ENCODE data around the gene GCGR.

Gene GCGR

GRCh38 chr17:81821603-81822311, 17.8 kb downstream of the GCGR start:
- Histone ChIP-seq H3K4me3 (ENCODE audit: low read depth, low read length) (no peak overlapping the region), H3K4me2 (ENCODE audit: low read length) (peak overlapping the region; percentile 55), H3K27me3 (ENCODE audit: control insufficient read depth, insufficient read depth, low read length) (no peaks in the 10 kb centered on the region), H3K36me3 (ENCODE audit: control insufficient read depth, insufficient read depth, low read length) (no peaks in the 10 kb centered on the region), H3K9me3 (ENCODE audit: control insufficient read depth, low read length) (no peaks in the 10 kb centered on the region), H2AFZ (peak overlapping the region; percentile 7), H3K9ac (no peak overlapping the region), H3K27ac (peak overlapping the region; percentile 64), H3K4me1 (peaks cover 17% of the 10 kb centered on the region), H3K79me2 (no peaks in the 10 kb centered on the region)
- TF ChIP-seq, protein P1, sequence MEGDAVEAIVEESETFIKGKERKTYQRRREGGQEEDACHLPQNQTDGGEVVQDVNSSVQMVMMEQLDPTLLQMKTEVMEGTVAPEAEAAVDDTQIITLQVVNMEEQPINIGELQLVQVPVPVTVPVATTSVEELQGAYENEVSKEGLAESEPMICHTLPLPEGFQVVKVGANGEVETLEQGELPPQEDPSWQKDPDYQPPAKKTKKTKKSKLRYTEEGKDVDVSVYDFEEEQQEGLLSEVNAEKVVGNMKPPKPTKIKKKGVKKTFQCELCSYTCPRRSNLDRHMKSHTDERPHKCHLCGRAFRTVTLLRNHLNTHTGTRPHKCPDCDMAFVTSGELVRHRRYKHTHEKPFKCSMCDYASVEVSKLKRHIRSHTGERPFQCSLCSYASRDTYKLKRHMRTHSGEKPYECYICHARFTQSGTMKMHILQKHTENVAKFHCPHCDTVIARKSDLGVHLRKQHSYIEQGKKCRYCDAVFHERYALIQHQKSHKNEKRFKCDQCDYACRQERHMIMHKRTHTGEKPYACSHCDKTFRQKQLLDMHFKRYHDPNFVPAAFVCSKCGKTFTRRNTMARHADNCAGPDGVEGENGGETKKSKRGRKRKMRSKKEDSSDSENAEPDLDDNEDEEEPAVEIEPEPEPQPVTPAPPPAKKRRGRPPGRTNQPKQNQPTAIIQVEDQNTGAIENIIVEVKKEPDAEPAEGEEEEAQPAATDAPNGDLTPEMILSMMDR (IDR thresholded peaks at IDR 0.05), result peak; percentile 74

DNA sequence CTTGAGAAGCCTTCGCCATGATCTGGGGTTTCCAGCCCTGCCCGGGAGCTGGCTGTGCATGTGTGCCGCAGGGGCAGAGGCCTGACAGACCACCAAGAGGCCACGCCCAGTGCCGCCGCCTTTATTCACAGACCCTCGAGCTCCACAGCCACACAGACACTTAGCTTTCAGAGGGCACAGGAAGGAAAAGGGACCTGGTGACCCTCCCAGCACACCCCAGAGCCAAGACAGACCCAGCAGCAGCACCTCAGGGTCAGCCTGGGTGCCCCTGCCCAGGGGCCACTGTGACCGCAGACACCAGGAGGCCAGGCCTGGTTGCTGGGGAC, 18.3 kb downstream of the GCGR start:
- H3K4me3 ChIP-seq (ENCODE audit: low read depth, low read length), result no peak overlapping the region
- peak overlapping the region; percentile 55 for H3K4me2 ChIP-seq (ENCODE audit: low read length)
- peaks cover 17% of the 10 kb centered on the region for H3K4me1 ChIP-seq
- no peak overlapping the region for H3K9ac ChIP-seq
- no peak overlapping the region for H2AFZ ChIP-seq
- no peaks in the 10 kb centered on the region for H3K36me3 ChIP-seq (ENCODE audit: control insufficient read depth, insufficient read depth, low read length)
- TF ChIP-seq, protein P1 (IDR thresholded peaks at IDR 0.05), result no peak
- no peaks in the 10 kb centered on the region for H3K27me3 ChIP-seq (ENCODE audit: control insufficient read depth, insufficient read depth, low read length)
- H3K9me3 ChIP-seq (ENCODE audit: control insufficient read depth, low read length), result no peaks in the 10 kb centered on the region
- peak overlapping the region; percentile 64 for H3K27ac ChIP-seq
- no peaks in the 10 kb centered on the region for H3K79me2 ChIP-seq

DNA sequence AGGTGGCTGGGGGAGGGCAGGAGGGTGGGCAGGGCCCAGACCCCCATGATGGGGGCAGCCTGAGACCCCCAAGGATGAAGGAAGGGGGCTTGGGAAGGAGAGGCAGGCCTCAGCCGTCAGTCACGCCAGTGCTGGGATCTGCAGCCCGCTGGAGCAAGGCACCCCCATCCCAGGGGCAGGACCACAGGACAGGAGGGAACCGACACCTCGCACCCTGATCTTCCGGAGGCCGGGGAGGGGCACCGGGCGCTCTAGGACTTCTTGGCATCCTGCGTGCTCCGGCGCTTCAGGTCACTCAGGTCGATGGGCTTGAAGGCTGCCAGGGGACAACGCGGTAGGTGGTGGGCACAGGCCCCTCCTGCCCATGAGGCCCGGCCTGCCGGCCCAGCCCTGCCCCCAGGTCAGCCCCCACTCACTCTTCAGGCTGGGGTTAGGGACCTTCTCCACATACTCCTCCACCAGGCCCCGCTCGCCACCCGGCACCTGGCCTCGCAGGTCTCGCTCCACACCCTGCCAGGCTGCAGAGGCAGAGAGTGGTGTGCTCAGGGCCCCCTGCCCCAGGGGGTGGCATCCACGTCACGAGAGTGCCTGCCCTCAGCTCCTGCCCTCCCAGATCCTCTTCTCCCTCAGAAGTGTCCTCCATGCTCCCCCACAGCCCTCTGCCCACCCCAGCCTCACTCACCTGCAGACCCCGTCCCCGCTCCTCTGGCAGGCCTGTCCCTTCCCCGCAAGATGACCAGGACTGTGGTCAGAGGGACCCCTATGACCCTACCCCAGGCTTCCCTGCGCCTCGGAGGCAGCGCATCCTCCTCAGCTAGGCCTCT, 19.3 kb downstream of the GCGR start:
- Histone ChIP-seq H3K9ac (no peak overlapping the region), H3K27ac (no peak overlapping the region), H3K27me3 (ENCODE audit: control insufficient read depth, insufficient read depth, low read length) (no peaks in the 10 kb centered on the region), H3K9me3 (ENCODE audit: control insufficient read depth, low read length) (no peaks in the 10 kb centered on the region), H3K79me2 (peaks cover 6% of the 10 kb centered on the region), H3K4me2 (ENCODE audit: low read length) (no peak overlapping the region), H3K4me1 (peaks cover 17% of the 10 kb centered on the region), H3K4me3 (ENCODE audit: low read depth, low read length) (no peak overlapping the region), H3K36me3 (ENCODE audit: control insufficient read depth, insufficient read depth, low read length) (no peaks in the 10 kb centered on the region), H2AFZ (no peak overlapping the region)
- TF ChIP-seq, protein P1 (IDR thresholded peaks at IDR 0.05), result no peak

DNA sequence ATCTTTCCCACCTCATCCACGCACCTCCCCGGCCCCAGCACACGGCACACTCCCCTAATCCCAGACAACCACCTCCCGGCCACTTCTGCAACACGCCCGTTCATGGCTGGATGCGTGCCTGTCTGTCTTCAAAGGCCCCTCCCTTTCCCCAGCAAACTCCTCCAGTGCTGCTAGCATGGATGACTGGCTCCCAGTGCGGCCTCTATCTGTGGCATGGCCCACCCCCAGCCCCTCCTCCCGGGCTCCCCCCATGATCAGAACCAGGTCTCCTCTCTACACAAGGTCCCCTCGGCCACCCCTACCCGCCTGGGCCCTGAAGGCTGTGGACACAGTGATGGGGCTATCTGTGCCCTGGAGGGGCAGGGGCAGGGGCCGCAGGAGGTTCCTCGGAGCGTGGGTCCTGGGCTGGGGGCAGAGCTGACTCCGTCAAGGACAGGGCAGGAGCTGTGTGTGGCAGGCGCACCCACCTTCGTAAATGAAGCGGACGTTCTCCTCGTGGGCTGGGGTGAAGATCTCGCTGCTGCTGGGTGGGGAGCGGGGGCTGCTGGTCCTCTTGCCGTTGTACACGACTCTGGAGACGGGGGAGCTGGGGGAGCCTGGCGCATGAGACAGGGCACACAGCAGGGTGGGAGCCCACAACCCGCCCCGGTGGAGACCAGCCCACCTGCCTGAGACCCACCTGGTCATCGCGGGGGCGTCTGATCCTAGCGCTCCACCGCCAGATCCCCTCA, 20.0 kb downstream of the GCGR start:
- no peak overlapping the region for H3K4me3 ChIP-seq (ENCODE audit: low read depth, low read length)
- no peak overlapping the region for H3K4me2 ChIP-seq (ENCODE audit: low read length)
- H3K9me3 ChIP-seq (ENCODE audit: control insufficient read depth, low read length), result no peaks in the 10 kb centered on the region
- H3K79me2 ChIP-seq, result peaks cover 12% of the 10 kb centered on the region
- TF ChIP-seq, protein P1 (IDR thresholded peaks at IDR 0.05), result no peak
- H3K4me1 ChIP-seq, result peaks cover 17% of the 10 kb centered on the region
- H3K27me3 ChIP-seq (ENCODE audit: control insufficient read depth, insufficient read depth, low read length), result no peaks in the 10 kb centered on the region
- no peak overlapping the region for H2AFZ ChIP-seq
- no peak overlapping the region for H3K27ac ChIP-seq
- H3K9ac ChIP-seq, result no peak overlapping the region
- no peaks in the 10 kb centered on the region for H3K36me3 ChIP-seq (ENCODE audit: control insufficient read depth, insufficient read depth, low read length)
